Measurements from ENCODE around the gene NAT14. TPM values are rescaled to one million over a fixed set of nuclear protein-coding genes. Genes with fewer than 3 reads are reported as not detected.

Gene NAT14
- total RNA-seq, 1 donor = 18.1 TPM

DNA sequence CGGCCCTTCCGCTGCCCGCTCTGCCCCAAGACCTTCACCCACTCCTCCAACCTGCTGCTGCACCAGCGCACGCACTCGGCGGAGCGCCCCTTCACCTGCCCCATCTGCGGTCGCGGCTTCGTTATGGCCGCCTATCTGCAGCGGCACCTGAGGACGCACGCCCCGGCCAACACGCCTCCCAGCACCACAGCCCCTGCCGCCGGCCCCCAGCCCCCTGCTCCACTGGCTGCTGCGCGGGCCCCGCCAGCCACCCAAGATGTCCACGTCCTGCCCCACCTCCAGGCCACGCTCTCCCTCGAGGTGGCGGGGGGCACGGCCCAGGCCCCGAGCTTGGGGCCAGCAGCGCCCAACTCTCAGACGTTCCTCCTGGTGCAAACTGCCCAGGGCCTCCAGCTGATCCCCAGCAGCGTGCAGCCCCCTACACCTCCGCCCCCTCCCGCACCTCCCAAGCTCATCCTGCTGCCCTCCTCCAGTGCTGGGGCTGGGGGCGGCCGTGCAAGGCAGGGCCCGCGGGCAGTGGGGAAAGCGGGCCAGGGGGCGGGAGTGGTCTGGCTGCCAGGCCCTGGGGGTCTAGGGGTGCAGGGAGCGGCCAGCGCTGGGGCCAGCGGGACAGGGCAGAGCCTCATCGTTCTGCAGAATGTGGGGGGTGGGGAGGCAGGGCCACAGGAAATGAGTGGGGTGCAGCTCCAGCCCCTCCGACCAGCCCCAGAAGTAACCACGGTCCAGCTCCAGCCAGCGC is 1.9 kb upstream of the NAT14 start:
- H3K4me3 ChIP-seq (ENCODE audit: low read depth, low read length) = no peak overlapping the region
- TF ChIP-seq, protein P1, sequence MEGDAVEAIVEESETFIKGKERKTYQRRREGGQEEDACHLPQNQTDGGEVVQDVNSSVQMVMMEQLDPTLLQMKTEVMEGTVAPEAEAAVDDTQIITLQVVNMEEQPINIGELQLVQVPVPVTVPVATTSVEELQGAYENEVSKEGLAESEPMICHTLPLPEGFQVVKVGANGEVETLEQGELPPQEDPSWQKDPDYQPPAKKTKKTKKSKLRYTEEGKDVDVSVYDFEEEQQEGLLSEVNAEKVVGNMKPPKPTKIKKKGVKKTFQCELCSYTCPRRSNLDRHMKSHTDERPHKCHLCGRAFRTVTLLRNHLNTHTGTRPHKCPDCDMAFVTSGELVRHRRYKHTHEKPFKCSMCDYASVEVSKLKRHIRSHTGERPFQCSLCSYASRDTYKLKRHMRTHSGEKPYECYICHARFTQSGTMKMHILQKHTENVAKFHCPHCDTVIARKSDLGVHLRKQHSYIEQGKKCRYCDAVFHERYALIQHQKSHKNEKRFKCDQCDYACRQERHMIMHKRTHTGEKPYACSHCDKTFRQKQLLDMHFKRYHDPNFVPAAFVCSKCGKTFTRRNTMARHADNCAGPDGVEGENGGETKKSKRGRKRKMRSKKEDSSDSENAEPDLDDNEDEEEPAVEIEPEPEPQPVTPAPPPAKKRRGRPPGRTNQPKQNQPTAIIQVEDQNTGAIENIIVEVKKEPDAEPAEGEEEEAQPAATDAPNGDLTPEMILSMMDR (IDR thresholded peaks at IDR 0.05; ENCODE audit: insufficient read depth, low read depth, low read length) = no peak
- DNase-seq (ENCODE audit: low read depth) = no peak

DNA sequence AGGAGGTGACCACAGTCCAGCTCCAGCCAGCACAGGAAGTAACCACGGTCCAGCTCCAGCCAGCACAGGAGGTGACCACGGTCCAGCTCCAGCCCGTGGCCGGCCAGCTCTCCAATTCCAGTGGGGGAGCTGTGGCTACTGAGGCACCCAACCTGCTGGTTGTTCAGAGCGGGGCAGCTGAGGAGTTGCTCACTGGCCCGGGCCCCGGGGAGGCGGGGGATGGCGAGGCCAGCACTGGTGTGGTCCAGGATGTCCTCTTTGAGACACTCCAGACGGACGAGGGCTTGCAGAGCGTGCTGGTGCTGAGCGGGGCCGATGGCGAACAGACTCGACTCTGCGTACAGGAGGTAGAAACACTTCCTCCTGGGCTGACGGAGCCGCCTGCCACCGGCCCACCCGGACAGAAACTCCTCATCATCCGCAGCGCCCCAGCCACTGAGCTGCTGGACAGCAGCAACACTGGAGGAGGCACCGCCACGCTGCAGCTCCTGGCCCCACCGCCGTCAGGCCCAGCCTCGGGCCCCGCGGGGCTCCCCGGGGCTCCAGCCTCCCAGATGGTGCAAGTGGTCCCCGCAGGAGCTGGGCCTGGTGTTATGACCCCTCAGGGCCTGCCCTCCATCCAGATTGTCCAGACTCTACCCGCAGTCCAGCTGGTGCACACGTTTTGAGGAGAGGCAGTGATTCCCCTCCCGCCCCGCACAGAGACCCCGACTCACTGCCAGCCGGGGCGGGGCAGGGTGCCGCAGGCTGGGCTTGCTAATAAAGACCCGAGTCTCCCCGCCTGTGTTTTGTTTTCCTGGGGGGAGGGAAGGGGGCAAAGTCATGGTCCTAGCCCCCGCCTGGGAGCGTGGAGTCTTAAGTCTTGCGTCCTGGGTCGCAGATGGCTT is 1.0 kb upstream of the NAT14 start:
- H3K4me3 ChIP-seq (ENCODE audit: low read depth, low read length) = peak overlapping the region; percentile 77
- DNase-seq (ENCODE audit: low read depth) = no peak
- TF ChIP-seq, protein P1 (IDR thresholded peaks at IDR 0.05; ENCODE audit: insufficient read depth, low read depth, low read length) = no peak

DNA sequence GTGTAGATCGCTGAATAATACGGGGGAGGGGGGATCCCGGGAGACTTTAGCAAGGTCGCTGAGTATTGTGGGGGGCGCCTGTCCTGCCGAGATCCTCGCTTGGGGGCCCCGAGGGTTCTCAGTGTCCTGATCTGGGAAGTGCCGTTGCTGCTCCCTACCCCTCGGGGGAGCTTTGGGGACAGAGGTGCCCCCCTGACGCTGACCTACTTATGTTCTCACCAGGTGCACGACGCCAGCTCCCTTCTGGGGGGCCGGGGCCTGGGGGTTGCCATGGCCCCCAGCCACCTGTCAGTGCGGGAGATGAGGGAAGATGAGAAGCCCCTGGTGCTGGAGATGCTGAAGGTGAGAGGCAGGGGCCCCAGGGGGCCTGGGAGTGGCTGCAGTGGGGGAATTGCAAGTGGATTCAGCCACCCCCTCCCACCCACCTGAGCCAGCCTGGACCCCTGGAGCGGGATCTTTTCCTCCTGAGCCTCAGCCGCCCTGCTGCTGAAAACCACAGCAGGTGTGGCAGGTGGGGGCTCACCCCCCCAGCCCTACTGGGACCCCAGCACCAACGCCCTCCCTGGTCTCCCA is 537 bp downstream of the NAT14 start:
- DNase-seq (ENCODE audit: low read depth) = no peak
- TF ChIP-seq, protein P1 (IDR thresholded peaks at IDR 0.05; ENCODE audit: insufficient read depth, low read depth, low read length) = no peak
- H3K4me3 ChIP-seq (ENCODE audit: low read depth, low read length) = peak overlapping the region; percentile 77

DNA sequence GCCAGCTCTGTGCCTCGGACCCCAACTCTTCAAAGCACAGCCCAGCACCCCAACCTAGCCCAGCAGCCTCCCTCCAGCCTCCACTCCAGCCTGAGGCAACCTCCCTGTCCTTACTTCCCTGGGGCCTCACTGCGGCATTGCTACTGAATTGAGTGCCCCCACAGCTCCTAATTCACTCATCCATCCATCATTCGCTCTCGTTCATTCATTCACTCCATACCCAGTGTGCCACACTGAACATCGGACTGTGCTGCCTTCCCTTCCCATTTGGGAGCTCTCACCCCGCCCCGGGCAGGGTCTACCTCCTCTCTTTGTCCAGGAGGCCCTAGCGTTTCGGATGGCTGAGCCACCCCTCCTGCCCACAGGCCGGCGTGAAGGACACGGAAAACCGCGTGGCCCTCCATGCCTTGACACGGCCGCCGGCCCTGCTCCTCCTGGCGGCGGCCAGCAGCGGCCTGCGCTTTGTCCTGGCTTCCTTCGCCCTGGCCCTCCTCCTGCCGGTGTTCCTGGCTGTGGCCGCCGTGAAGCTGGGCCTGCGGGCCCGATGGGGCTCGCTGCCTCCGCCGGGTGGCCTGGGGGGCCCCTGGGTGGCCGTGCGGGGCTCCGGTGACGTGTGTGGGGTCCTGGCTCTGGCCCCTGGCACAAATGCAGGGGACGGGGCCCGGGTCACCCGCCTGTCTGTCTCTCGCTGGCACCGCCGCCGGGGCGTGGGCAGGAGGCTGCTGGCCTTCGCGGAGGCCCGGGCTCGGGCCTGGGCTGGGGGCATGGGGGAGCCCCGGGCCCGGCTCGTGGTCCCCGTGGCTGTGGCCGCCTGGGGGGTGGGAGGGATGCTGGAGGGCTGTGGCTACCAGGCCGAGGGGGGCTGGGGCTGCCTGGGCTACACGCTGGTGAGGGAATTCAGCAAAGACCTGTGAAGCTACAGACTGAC is 1.3 kb downstream of the NAT14 start:
- no peak for DNase-seq (ENCODE audit: low read depth)
- peak overlapping the region; percentile 77 for H3K4me3 ChIP-seq (ENCODE audit: low read depth, low read length)
- TF ChIP-seq, protein P1 (IDR thresholded peaks at IDR 0.05; ENCODE audit: insufficient read depth, low read depth, low read length) = peak; percentile 6

DNA sequence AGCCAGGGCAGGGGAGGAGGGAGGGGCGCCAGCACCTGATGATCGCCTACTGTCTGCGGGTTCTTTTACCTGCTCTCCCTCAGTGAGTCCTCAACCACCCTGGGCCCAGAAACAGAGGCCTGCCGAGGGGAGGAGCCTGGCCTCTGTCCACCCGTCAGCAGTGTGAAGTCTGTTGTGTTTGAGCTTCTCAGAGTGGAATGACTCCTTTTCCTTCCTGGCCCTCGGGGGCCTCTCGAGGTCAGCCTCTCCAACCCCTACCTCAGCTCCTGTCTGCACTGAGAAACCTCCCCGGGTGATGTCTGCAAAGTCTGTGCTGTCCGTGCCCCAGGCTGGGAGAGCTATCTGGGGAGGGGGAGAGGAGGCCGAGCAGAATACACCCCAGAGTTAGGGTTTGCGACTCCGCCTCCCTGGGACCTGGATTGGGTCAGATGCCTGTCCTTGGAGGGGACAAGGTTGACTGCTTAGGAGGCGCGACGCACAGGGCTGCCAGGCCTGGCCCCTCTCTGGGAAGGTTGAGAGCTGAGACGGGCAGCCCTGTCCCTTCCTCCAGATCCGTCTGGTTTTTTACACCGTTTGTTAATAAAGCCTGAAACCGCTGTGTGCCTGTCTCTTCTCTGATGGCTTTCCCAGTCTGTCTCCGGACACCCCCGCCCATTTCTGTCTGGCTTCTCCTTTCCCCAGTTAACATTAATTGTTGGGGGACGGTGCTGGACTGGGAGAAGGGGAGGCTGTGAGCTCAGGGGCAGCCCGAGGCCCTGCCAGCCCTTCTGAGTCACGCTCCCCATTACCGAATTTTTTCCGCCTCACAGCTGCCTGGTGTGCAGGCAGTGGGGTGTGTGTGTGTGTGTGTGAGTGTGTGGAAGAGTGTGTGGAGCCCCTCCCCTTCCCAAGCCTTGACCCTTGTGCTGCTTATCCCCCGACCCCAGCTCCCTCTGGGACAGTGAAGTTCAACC is 2.3 kb downstream of the NAT14 start:
- TF ChIP-seq, protein P1 (IDR thresholded peaks at IDR 0.05; ENCODE audit: insufficient read depth, low read depth, low read length) = no peak
- peak overlapping the region; percentile 23 for H3K4me3 ChIP-seq (ENCODE audit: low read depth, low read length)

More for the DNA sequence above, 2.3 kb downstream of the NAT14 start:
- DNase-seq (ENCODE audit: low read depth) = peak; percentile 89

Measured in fibroblast of villous mesenchyme (primary cell).